ENCODE results near the gene ZBTB7C.

The ZBTB7C gene

DNA sequence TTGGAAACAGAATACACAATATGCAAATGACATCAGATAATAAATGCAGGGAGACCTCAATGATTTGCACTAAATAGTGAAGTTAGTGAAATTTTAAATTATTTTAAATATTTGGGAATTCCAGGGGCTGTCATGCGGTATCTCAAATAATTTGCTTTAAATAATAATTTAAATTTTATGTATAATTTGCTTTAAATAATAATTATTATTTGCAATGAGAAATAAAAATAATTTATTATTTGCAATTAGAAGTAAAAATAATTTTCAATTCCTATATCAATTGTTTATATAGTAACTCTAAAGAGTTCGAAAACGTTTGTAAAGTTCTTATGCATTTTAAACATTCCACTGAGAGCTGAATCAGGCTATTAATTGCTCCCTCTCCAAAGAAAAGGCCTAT is 226.4 kb downstream of the ZBTB7C start:
- DNase-seq = no peak

DNA sequence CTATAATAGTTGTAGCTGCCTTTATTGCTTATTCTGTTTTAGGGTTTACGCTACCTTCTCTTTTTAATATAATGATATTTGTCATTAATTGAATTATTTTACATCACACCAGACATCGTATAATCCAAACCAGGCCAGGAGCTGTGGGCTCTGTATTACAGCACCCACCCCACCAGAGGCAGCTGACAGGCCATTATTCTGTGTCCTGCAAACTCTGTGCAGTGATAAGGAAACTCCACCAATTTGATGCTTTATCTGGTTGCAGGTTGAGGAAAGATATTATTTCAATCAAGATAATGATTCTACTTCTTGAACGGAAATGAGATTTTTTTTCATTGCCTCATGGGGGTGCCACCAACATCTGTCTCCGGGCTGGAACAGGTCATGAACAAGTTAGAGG is 227.3 kb downstream of the ZBTB7C start:
- DNase-seq = no peak

GRCh38 chr18:48181087-48181823 is 227.9 kb downstream of the ZBTB7C start:
- DNase-seq = no peak

GRCh38 chr18:48179666-48180065 is 229.5 kb downstream of the ZBTB7C start:
- DNase-seq = no peak

DNA sequence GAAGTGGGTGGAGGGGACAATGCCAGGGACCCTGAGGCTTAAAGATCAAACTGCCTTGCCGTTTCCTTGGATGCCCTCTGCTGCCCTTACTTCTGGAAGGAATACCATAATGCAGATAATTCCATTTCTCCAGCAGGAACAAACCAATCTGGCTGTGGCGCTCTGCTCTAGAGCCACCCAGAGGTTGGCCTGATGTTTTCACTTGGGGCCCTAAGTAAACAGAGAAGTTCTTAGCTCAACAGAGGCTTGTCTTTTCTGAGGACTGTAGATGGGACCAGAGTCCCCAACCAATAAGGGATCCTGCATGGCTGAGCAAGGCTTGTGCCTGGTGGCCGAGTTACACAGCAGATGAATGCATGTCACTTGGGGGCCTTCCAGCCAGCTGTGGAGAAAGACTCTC is 230.2 kb downstream of the ZBTB7C start:
- DNase-seq = no peak

- DNase-seq = no peak
Observed at GRCh38 chr18:48176909-48177308, 232.3 kb downstream of the ZBTB7C start.

- DNase-seq = no peak
Observed at GRCh38 chr18:48173557-48173956, 235.6 kb downstream of the ZBTB7C start.

- DNase-seq = no peak
Observed at GRCh38 chr18:48172226-48173006, 236.8 kb downstream of the ZBTB7C start.

DNA sequence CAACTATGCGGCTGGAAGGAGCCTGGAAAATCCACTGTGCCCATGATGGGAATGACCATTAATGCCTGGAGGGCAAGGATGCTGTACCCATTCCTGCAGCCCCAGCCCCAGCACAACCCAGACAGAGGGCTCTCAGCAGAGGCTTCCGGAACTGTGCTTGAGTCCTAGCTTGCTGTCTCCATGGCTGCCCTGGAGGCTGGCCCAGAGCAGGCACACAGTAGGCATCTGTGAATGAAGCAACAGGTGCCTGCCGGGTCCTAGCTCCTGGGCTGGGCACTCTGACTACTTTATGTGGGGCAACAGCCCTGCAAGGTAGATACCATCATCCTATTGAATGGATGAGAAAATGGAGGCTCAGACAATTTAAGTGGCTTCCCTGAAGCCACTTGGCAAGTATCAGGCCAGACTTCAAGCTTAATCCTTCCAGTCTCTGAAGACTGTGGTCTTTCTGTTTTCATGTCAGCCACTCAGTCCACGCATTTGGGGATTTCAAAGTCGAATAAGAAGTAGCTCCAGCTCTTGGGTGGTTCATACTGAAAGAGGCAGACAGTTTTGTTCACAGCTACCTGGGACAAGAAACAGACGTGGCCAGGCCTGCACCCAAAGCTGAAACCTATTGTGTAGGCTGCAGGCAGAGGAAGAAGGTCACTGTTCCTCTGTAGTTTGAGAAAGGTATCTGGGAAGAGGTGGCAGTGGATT is 237.5 kb downstream of the ZBTB7C start:
- DNase-seq = no peak

DNA sequence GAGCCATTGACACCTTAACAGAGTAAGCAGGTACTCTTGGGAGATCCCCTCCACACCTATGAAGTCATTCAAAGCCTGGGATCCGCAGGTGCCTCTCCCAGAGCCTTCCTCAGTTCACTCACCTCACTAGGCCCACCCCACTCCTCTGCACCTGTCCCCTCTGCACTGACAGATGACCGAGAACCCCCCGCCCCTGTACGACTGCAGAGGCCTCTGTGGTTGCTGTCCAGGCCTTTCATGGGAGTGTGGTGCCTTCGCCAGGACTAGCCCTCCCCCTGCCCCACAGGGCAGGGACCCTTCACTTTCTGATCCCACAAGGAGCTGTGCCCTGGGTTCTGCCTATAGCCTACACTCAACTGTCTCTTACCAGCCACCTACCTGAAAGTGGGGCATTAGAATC is 238.5 kb downstream of the ZBTB7C start:
- no peak for DNase-seq

DNA sequence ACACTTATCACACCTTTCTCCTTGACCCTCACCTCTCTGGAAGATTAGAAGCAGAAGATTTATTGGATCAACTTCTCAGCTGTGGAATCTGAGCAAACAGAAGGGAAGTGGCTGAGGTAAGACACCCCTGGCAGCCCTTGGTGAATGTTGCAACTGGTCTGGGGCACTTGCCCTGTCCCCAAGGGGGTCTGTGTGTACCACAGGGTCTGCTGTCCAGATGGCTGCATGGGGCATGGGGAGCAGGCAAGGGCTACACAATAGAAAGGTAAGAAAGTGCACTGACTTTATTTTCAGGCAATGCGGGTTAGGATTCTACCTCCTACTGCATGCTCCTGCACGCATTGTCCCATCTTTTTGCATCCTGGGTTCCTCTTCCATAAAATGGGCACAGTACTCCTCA is 240.3 kb downstream of the ZBTB7C start:
- DNase-seq = no peak

- DNase-seq = no peak
Observed at GRCh38 chr18:48167897-48168253, 241.3 kb downstream of the ZBTB7C start.

DNA sequence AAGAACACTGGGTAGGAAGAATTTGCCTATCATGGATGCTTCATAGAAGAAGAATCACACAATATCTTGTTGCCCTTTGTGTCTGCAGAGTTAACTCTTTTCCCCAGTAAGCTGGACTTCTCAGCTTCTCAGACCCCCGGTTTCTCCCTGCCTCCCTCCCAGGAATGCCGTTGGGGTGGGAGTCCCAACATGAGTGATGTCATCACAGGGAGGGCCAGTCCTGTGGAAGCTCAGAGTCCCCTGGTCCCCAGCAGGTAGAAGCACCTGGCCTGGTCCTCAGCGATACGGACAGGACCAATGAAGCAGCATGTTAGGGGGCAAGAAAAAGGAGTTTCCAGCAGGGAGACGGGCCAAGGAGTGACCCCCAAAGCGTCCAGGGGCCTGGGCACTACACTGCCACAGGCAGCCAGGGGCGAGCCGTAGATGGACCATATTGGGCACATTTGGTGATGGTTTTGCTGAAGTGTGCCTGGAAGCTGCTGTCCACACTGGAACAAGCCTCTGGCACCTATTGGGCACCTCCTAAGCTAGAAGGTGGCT is 242.8 kb downstream of the ZBTB7C start:
- no peak for DNase-seq

GRCh38 chr18:48165111-48165866 is 243.9 kb downstream of the ZBTB7C start:
- DNase-seq = peak; percentile 5

DNA sequence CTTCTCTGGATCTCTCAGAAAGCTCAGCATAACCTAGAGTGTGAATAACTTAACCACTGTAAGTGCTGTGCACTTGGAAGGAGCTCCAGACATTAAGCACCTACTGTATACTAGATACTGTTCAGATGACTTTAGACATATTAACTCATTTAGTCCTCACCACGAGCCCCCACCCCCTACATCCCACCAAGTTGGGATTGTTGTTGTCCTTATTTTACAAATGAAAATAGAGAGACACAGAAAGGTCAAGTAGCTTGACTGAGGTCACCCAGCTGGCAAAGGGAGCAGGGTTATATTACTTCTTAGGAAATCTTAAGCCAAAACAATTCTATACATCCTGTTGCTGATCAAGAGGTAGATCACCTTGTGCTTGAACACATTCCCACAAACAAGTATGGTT is 244.5 kb downstream of the ZBTB7C start:
- no peak for DNase-seq

- DNase-seq = no peak
Observed at GRCh38 chr18:48164116-48164515, 245.1 kb downstream of the ZBTB7C start.

GRCh38 chr18:48163738-48164115 is 245.5 kb downstream of the ZBTB7C start:
- DNase-seq = no peak

DNA sequence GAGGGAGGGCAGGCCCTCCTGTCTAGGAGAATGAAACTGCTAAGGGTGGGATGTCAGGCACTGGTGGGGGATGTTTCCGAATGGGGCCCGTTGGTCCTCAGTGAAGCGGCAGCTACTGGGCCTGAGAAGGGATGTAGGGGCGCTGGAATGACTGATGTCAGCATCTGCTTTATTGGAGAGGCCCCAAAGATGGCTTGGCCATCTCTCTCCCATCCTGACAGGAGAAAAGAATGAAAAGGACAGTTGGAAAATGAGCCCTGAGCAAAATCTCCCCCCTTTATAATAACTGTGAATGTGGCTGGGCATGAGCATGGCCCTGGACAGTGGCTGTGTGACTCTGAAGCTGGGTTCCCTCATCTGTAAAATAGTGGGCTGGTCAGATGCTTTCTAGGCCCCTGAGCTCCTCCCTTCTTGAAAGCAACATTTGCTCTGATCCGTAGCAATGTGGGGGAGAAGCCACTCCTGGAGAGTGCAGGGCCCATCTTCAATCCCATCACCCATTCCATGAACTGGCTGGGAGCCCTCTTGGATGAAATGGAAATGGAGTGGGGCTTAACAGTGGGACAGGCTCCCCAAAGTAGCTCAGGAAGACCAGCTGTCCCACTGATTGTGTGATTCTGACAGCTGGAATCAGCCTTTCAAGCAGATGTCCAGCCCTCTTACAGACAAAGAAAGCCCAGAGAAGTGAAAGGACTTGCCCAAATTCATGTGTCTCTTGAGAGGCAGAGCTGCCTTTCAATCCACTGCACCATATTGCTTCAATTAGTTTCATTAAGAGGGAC is 246.0 kb downstream of the ZBTB7C start:
- DNase-seq = no peak

DNA sequence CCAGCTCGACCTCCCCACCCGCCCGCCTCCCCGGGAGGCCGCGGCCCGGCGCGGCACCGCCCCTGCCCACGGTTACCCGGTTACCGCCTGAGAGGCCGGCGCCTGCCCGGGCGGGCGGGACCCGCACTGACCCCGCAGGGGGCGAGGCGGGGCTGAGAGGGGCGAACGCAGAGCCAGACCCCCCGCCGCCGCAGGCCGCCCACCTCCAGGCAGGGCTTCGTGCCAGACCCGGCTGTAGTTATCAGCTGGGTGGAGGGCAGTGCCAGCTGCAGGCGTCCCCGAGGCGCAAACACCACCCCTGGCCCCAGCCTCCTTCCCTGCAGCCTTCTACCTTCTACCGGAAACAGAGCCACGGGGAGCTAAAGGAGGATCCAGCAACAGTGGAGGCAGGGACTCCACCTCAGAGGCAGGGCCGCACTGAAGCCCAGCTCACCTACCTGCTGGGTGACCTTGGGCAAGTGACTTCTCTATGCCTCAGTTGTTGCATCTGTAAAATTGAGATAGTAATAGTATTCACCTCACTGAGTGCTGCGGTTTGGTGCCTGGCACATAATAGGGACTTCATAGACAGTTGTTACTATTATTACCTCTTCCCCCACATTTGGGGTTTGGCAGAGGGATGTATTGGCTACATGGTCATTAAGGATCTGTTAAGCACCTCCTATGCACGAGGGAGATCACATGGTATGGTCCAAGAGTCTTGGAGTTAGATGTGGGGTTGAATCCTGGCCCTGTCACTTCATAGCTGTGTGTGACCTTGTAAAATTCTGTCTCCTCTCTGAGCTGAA is 247.1 kb downstream of the ZBTB7C start:
- no peak for DNase-seq

GRCh38 chr18:48161191-48161910 is 247.8 kb downstream of the ZBTB7C start:
- no peak for DNase-seq

DNA sequence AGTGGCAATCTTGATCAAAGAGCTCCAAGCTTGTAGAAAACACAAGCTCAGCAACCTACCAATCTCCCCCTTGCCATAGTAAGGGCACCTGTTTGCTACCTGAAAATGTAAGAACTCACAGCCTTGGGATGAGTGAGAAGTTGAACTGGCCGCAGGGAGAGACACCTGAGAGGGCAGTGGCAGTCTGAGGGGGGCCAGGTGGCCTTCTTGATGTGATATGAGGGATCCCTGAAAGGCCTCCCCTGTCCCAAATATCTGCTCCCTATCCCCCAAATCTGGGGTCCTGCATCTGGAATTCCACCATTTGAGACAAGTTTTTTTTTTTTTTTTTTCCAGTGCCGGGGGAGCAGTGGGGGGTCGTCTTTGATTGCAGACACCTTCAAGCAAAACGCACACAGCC is 248.6 kb downstream of the ZBTB7C start:
- no peak for DNase-seq

Measured in SIG-M5 (cell line).